IMR-90 (cell line): ENCODE measurements around the gene CCL20. TPM values are rescaled to one million over a fixed set of nuclear protein-coding genes. Genes with fewer than 3 reads are reported as not detected.

Source experiments
- ATAC-seq: fragments of 200-7000 bp; cut with Tn5 transposase; 2 replicates; pipeline ENCODE4 v1.9.1; 2020; ENCODE audit warnings: low read depth, mild to moderate bottlenecking, moderate library complexity
- BruUV-seq: library from RNA; stranded (reverse); fragments of 400-500 nt; replicated peaks from 2 replicates; lab custom pipeline; 2021; lab: Mats Ljungman, UMichigan
- CTCF ChIA-PET: fragments of 300-600 bp; formaldehyde crosslinking; extraction: SDS; loops from one replicate; lab custom pipeline; 2021; ENCODE audit warnings: antibody characterized with exemption; lab: Yijun Ruan, JAX
- POLR2A ChIA-PET: fragments of 300-600 bp; sonication (Branson Sonifier 250); formaldehyde crosslinking; loops from one replicate; lab custom pipeline; 2022; ENCODE audit warnings: antibody characterized with exemption; ENCODE audit not compliant: unreplicated experiment; lab: Charles Lee
- DNase-seq: peaks from one replicate; pipeline ENCODE4 v3.0.0; 2013
- H2AFZ ChIP-seq: replicated peaks from 2 replicates; pipeline ENCODE3; 2013; ENCODE audit warnings: low read length, mild to moderate bottlenecking; ENCODE audit not compliant: poor library complexity
- H2AK5ac ChIP-seq: 2 replicates; pipeline ENCODE4 v1.6.1; 2013; ENCODE audit warnings: low read depth, low read length, inconsistent platforms
- H2AK9ac ChIP-seq: replicated peaks from 2 replicates; pipeline ENCODE3; 2013; ENCODE audit warnings: mild to moderate bottlenecking, low read depth, low read length, moderate library complexity; ENCODE audit not compliant: poor library complexity
- H2BK120ac ChIP-seq: 2 replicates; pipeline ENCODE4 v1.6.1; 2013; ENCODE audit warnings: low read depth, low read length, inconsistent platforms
- H2BK15ac ChIP-seq: 3 replicates; pipeline ENCODE4 v1.6.1; 2013; ENCODE audit warnings: low read depth, low read length, inconsistent platforms
- H2BK20ac ChIP-seq: 2 replicates; pipeline ENCODE4 v1.6.1; 2013; ENCODE audit warnings: low read depth, mild to moderate bottlenecking, inconsistent platforms, low read length, moderate library complexity
- H2BK5ac ChIP-seq: 2 replicates; pipeline ENCODE4 v1.6.1; 2013; ENCODE audit warnings: mild to moderate bottlenecking, low read depth, low read length, inconsistent platforms; ENCODE audit not compliant: poor library complexity, severe bottlenecking
- H3K14ac ChIP-seq: replicated peaks from 2 replicates; pipeline ENCODE4 v1.6.1; 2013; ENCODE audit warnings: low read depth, low read length, inconsistent platforms
- H3K18ac ChIP-seq: 2 replicates; pipeline ENCODE4 v1.6.1; 2013; ENCODE audit warnings: low read depth, low read length, control low read depth
- H3K23ac ChIP-seq: 2 replicates; pipeline ENCODE4 v1.6.1; 2013; ENCODE audit warnings: low read depth, low read length, inconsistent platforms
- H3K27ac ChIP-seq: 2 replicates; pipeline ENCODE4 v1.5.1; 2013; ENCODE audit warnings: mild to moderate bottlenecking, control low read depth, low read length; ENCODE audit not compliant: insufficient read depth
- H3K27me3 ChIP-seq: 2 replicates; pipeline ENCODE4 v1.6.1; 2013; ENCODE audit warnings: low read length; ENCODE audit not compliant: control insufficient read depth, insufficient read depth
- H3K36me3 ChIP-seq: 2 replicates; pipeline ENCODE4 v1.6.1; 2013; ENCODE audit warnings: low read length, mixed read lengths; ENCODE audit not compliant: control insufficient read depth, insufficient read depth
- H3K4ac ChIP-seq: 2 replicates; pipeline ENCODE4 v1.6.1; 2013; ENCODE audit warnings: low read depth, low read length, inconsistent platforms
- H3K4me1 ChIP-seq: 2 replicates; pipeline ENCODE4 v1.6.1; 2013; ENCODE audit warnings: low read length, mixed read lengths; ENCODE audit not compliant: control insufficient read depth, insufficient read depth
- H3K4me2 ChIP-seq: 2 replicates; pipeline ENCODE4 v1.6.1; 2013; ENCODE audit warnings: low read depth, mild to moderate bottlenecking, control low read depth, low read length, moderate library complexity
- H3K4me3 ChIP-seq: 2 replicates; pipeline ENCODE4 v1.5.1; 2013; ENCODE audit warnings: low read depth, mild to moderate bottlenecking, control low read depth, low read length, moderate library complexity; ENCODE audit not compliant: insufficient read depth
- H3K56ac ChIP-seq: 2 replicates; pipeline ENCODE4 v1.6.1; 2013; ENCODE audit warnings: low read length, inconsistent platforms; ENCODE audit not compliant: insufficient read depth; ENCODE audit errors: extremely low read depth
- H3K79me1 ChIP-seq, 2 experiments: 2 replicates each; pipeline ENCODE4 v1.6.1; 2013; ENCODE audit warnings: low read length in 2 of 2, inconsistent platforms in 1 of 2, low read depth in 1 of 2
- H3K9ac ChIP-seq: 2 replicates; pipeline ENCODE4 v1.6.1; 2013; ENCODE audit warnings: low read depth, low read length, control low read depth
- H3K9me1 ChIP-seq: 2 replicates; pipeline ENCODE4 v1.6.1; 2013; ENCODE audit warnings: low read length, inconsistent platforms; ENCODE audit not compliant: insufficient read depth
- H3K9me3 ChIP-seq: 2 replicates; pipeline ENCODE4 v1.6.1; 2013; ENCODE audit warnings: low read length; ENCODE audit not compliant: control insufficient read depth, insufficient read depth
- H4K20me1 ChIP-seq: 2 replicates; pipeline ENCODE4 v1.6.1; 2013; ENCODE audit warnings: low read length, inconsistent platforms; ENCODE audit not compliant: insufficient read depth
- H4K5ac ChIP-seq: 2 replicates; pipeline ENCODE4 v1.6.1; 2013; ENCODE audit warnings: mild to moderate bottlenecking, low read depth, low read length, control low read depth
- H4K8ac ChIP-seq, 2 experiments: 2 replicates each; pipeline ENCODE4 v1.6.1; 2013; ENCODE audit warnings: low read depth in 2 of 2, low read length in 2 of 2, control low read depth in 1 of 2, inconsistent platforms in 1 of 2
- H4K91ac ChIP-seq: 2 replicates; pipeline ENCODE4 v1.6.1; 2013; ENCODE audit warnings: low read depth, low read length, inconsistent platforms; ENCODE audit not compliant: insufficient read depth
- BHLHE40 ChIP-seq: fragments of 150-350 bp; IDR thresholded peaks from 2 replicates; pipeline ENCODE4 v1.6.1; 2016; ENCODE audit warnings: mild to moderate bottlenecking, low read depth, low read length
- CEBPB ChIP-seq: IDR thresholded peaks from 2 replicates; pipeline ENCODE4 v1.6.1; 2012; ENCODE audit warnings: low read depth, low read length, improper control_type of control experiment
- CHD1 ChIP-seq: IDR thresholded peaks from 2 replicates; pipeline ENCODE4 v1.6.1; 2012; ENCODE audit warnings: low read depth, low read length, improper control_type of control experiment
- CTCF ChIP-seq: conservative IDR thresholded peaks from 2 replicates; pipeline ENCODE4 v1.5.1; 2012; ENCODE audit warnings: mild to moderate bottlenecking, low read depth, low read length, improper control_type of control experiment
- ELK1 ChIP-seq: fragments of 150-350 bp; IDR thresholded peaks from 2 replicates; pipeline ENCODE4 v1.6.1; 2016; ENCODE audit warnings: low read depth, mild to moderate bottlenecking, low read length, moderate library complexity, borderline replicate concordance
- FOS ChIP-seq: fragments of 150-350 bp; IDR thresholded peaks from 2 replicates; pipeline ENCODE4 v1.6.1; 2016; ENCODE audit warnings: low read depth, low read length
- MAFK ChIP-seq: IDR thresholded peaks from 2 replicates; pipeline ENCODE4 v1.6.1; 2012; ENCODE audit warnings: low read depth, low read length, improper control_type of control experiment
- MXI1 ChIP-seq: IDR thresholded peaks from 2 replicates; pipeline ENCODE4 v1.6.1; 2012; ENCODE audit warnings: low read depth, mild to moderate bottlenecking, low read length, moderate library complexity, borderline replicate concordance
- NFE2L2 ChIP-seq: fragments of 150-350 bp; IDR thresholded peaks from 2 replicates; pipeline ENCODE4 v1.6.1; 2016; ENCODE audit warnings: low read depth, mild to moderate bottlenecking, low read length
- RAD21 ChIP-seq: IDR thresholded peaks from 2 replicates; pipeline ENCODE4 v1.6.1; 2012; ENCODE audit warnings: low read length, improper control_type of control experiment
- RCOR1 ChIP-seq: IDR thresholded peaks from 2 replicates; pipeline ENCODE4 v1.6.1; 2012; ENCODE audit warnings: mild to moderate bottlenecking, low read length, improper control_type of control experiment; ENCODE audit not compliant: insufficient replicate concordance
- RFX5 ChIP-seq: IDR thresholded peaks from 2 replicates; pipeline ENCODE4 v1.8.0; 2012; ENCODE audit warnings: low read depth, mild to moderate bottlenecking, low read length, moderate library complexity
- SMC3 ChIP-seq: fragments of 150-350 bp; IDR thresholded peaks from 2 replicates; pipeline ENCODE4 v1.6.1; 2016; ENCODE audit warnings: low read depth, mild to moderate bottlenecking, antibody characterized with exemption, low read length, moderate library complexity
- USF2 ChIP-seq: fragments of 150-350 bp; IDR thresholded peaks from 2 replicates; pipeline ENCODE4 v1.6.1; 2017; ENCODE audit warnings: mild to moderate bottlenecking, antibody characterized with exemption, low read length, low read depth
- WGBS, 2 experiments: methylation state at CpG; one replicate each; pipeline versions ENCODE4 v1.1.5 to v1.1.7; 2013; ENCODE audit warnings: missing lambda C conversion rate in 2 of 2; ENCODE audit not compliant: insufficient read length in 1 of 2; ENCODE audit errors: extremely low coverage in 2 of 2; 5-methylcytosine and 5-hydroxymethylcytosine counted together
- dilution Hi-C: fragments of 300-500 bp; cut with HindIII; formaldehyde crosslinking; loops from one replicate; pipeline ENCODE4 v1.14.3; 2018; ENCODE audit warnings: low sequenced_read_pairs; ENCODE audit not compliant: unreplicated experiment
- in situ Hi-C: fragments of 300-500 bp; cut with MboI; formaldehyde crosslinking; loops from 3 replicates; pipeline ENCODE4 v1.14.3; 2019; ENCODE audit warnings: low sequenced_read_pairs, inconsistent platforms, mixed read lengths
- intact Hi-C: fragments of 100-400 bp; cut with micrococcal nuclease; formaldehyde crosslinking; loops from 2 replicates; pipeline ENCODE4 v1.10.0; 2022
- polyA plus RNA-seq, 3 experiments: library from polyadenylated mRNA; depleted of rRNA; stranded (reverse); fragments of >200 nt; gene quantifications; 2 replicates each; pipeline ENCODE4 v1.2.3, GENCODE V29; 2012; ENCODE audit warnings: low replicate concordance in 1 of 3
- total RNA-seq: library from RNA; depleted of rRNA; stranded (reverse); fragments of >200 nt; gene quantifications from 2 replicates; pipeline ENCODE4 v1.2.3, GENCODE V29; 2012

CCL20 gene
- total and polyA plus RNA-seq, 2 of the 4 experiments (the other 2 are of a cell fraction) = not detected

- TF ChIP-seq SMC3 = no peak
Measured at GRCh38 chr2:227864161-227864756, 50.6 kb downstream of the CCL20 start (continued).

- in situ Hi-C loops = no loop called here
- no peak overlapping the region for H3K23ac ChIP-seq
- CTCF ChIA-PET = no interaction called here
- no peak for TF ChIP-seq CTCF
- TF ChIP-seq FOS = no peak
- no peak for TF ChIP-seq RFX5
- no peak for TF ChIP-seq CHD1
- no peak for TF ChIP-seq NFE2L2
- TF ChIP-seq SMC3 = no peak
- TF ChIP-seq RCOR1 = no peak
- no peak for TF ChIP-seq RAD21
- no peak for TF ChIP-seq CEBPB
- no peak for TF ChIP-seq MAFK
- no peak for TF ChIP-seq USF2
- no peak for TF ChIP-seq ELK1
- no peak for TF ChIP-seq BHLHE40
- no peak for TF ChIP-seq MXI1
Measured at GRCh38 chr2:227865291-227865690, 51.6 kb downstream of the CCL20 start.

More at GRCh38 chr2:227865291-227865690, 51.6 kb downstream of the CCL20 start:
- Histone ChIP-seq H4K91ac (no peak overlapping the region), H3K4ac (no peak overlapping the region), H4K8ac (no peak overlapping the region), H2BK20ac (no peak overlapping the region), H2AK5ac (peak overlapping the region; percentile 59; the same call in 1 of the 2 replicates), H2AK9ac (no peak overlapping the region), H3K9ac (no peak overlapping the region), H3K56ac (no peak overlapping the region), H3K4me2 (no peak overlapping the region), H3K14ac (no peak overlapping the region), H3K79me1 (no peaks in the 10 kb centered on the region), H3K36me3 (no peaks in the 10 kb centered on the region), H2BK120ac (no peak overlapping the region), H3K9me3 (no peaks in the 10 kb centered on the region), H2AFZ (no peak overlapping the region), H2BK15ac (no peak overlapping the region), H3K27ac (no peak overlapping the region), H4K20me1 (no peaks in the 10 kb centered on the region), H3K9me1 (peaks cover 13% of the 10 kb centered on the region; the same call in 1 of the 2 replicates), H4K5ac (no peak overlapping the region), H3K27me3 (no peaks in the 10 kb centered on the region), H2BK5ac (no peak overlapping the region), H3K4me1 (peaks cover 10% of the 10 kb centered on the region), H3K18ac (no peak overlapping the region), H3K4me3 (no peak overlapping the region)
- 73% methylated on average over 3 of the region's 4 CpGs; no CpG with 5 or more reads in 1 of the 2 experiments for WGBS, 2 experiments
- POLR2A ChIA-PET = no interaction called here
- dilution Hi-C loops (no loop called here), intact Hi-C loops (no loop called here)
- DNase-seq = no peak
- ATAC-seq = no peak
- no TSS peak for BruUV-seq
